T-cell (primary cell): Measurements from ENCODE around the gene NAIF1. TPM values are rescaled to one million over a fixed set of nuclear protein-coding genes. Genes with fewer than 3 reads are reported as not detected.

ENCODE experiments used
- ATAC-seq, 4 experiments: fragments of 200-7000 bp in 3 of 4; fragments of 150-1000 bp in 1 of 4; cut with Tn5 transposase; replicated peaks in 1 of 4; 1 replicate in 3 of 4; 2 replicates in 1 of 4; pipeline ENCODE4 v1.10.0; 2021; ENCODE audit warnings: moderate library complexity in 3 of 4, mild to moderate bottlenecking in 2 of 4, moderate number of reproducible peaks in 1 of 4
- CTCF ChIA-PET, 2 donors: fragments of 300-600 bp; sonication (Branson Sonifier 250); formaldehyde crosslinking; loops; one replicate each; lab custom pipeline; 2022; ENCODE audit warnings: antibody characterized with exemption in 2 of 2; lab: Charles Lee
- POLR2A ChIA-PET, 2 donors: fragments of 300-600 bp; sonication (Branson Sonifier 250); formaldehyde crosslinking; loops; one replicate each; lab custom pipeline; 2022; ENCODE audit warnings: antibody characterized with exemption in 2 of 2; lab: Charles Lee
- DNase-seq, 35 experiments: peaks; one replicate each; pipeline versions ENCODE4 v3.0.0 to v3.0.0-alpha.2; 2013 to 2023
- H3K27ac ChIP-seq: one replicate; pipeline ENCODE4 v1.5.1; 2013; ENCODE audit warnings: low read length
- H3K27me3 ChIP-seq, 2 experiments: replicated peaks in 1 of 2; 1 replicate in 1 of 2; 2 replicates in 1 of 2; pipeline versions ENCODE4 v1.6.1 to v1.7.0; 2013; ENCODE audit warnings: low read length in 1 of 2, mixed read lengths in 1 of 2; ENCODE audit not compliant: control insufficient read depth in 2 of 2, insufficient read depth in 2 of 2; ENCODE audit errors: extremely low read depth in 1 of 2
- H3K36me3 ChIP-seq, 2 donors: 1 replicate in 1 of 2; 2 replicates in 1 of 2; pipeline versions ENCODE4 v1.6.1 to v1.7.0; 2013; ENCODE audit warnings: low read length in 1 of 2; ENCODE audit not compliant: control insufficient read depth in 2 of 2, insufficient read depth in 1 of 2; ENCODE audit errors: extremely low read depth in 1 of 2
- H3K4me1 ChIP-seq, 2 experiments: 1 replicate in 1 of 2; 2 replicates in 1 of 2; pipeline versions ENCODE4 v1.6.1 to v1.7.0; 2013; ENCODE audit warnings: low read length in 2 of 2, mixed read lengths in 1 of 2; ENCODE audit not compliant: insufficient read depth in 2 of 2, control insufficient read depth in 1 of 2; ENCODE audit errors: extremely low read depth in 1 of 2
- H3K4me3 ChIP-seq, 2 donors: 1 replicate in 1 of 2; 2 replicates in 1 of 2; pipeline versions ENCODE4 v1.5.1 to v1.7.0; 2013; ENCODE audit warnings: mild to moderate bottlenecking in 2 of 2, low read length in 1 of 2, moderate library complexity in 1 of 2; ENCODE audit not compliant: control insufficient read depth in 1 of 2; ENCODE audit errors: extremely low read depth in 1 of 2
- H3K9me3 ChIP-seq: 2 replicates; pipeline ENCODE4 v1.7.0; 2013
- H3K27ac Mint-ChIP-seq, 2 donors: one replicate each; pipeline ENCODE4 v1.8.0; 2020 to 2021; ENCODE audit warnings: mild to moderate bottlenecking in 2 of 2, mixed read lengths in 2 of 2
- H3K27me3 Mint-ChIP-seq, 2 donors: one replicate each; pipeline ENCODE4 v1.8.0; 2021 to 2022; ENCODE audit warnings: mixed read lengths in 2 of 2
- H3K36me3 Mint-ChIP-seq: one replicate; pipeline ENCODE4 v1.8.0; 2021; ENCODE audit warnings: mixed read lengths
- H3K4me1 Mint-ChIP-seq, 3 donors: one replicate each; pipeline ENCODE4 v1.8.0; 2020 to 2022; ENCODE audit warnings: mixed read lengths in 3 of 3, mild to moderate bottlenecking in 1 of 3
- H3K4me3 Mint-ChIP-seq, 3 donors: one replicate each; pipeline ENCODE4 v1.8.0; 2020 to 2022; ENCODE audit warnings: mild to moderate bottlenecking in 3 of 3, mixed read lengths in 3 of 3, moderate library complexity in 3 of 3
- H3K9me3 Mint-ChIP-seq, 3 donors: one replicate each; pipeline ENCODE4 v1.8.0; 2020 to 2022; ENCODE audit warnings: mixed read lengths in 3 of 3
- WGBS: methylation state at CpG from one replicate; pipeline ENCODE4 v1.1.5; 2013; ENCODE audit warnings: missing lambda C conversion rate; ENCODE audit not compliant: insufficient coverage; 5-methylcytosine and 5-hydroxymethylcytosine counted together
- total RNA-seq, 35 experiments: library from RNA in 6 of 35; stranded (reverse) in 6 of 35; fragments of 120-200 nt in 1 of 35; gene quantifications; one replicate each; pipeline versions ENCODE4 v1.2.1 to v1.2.4 and lab custom pipeline; 2013 to 2026

Gene NAIF1
- total RNA-seq, 5 donors from 2014 or later (not counting 1 experiment from before 2014, with no cell fraction given) = 11.6 to 14.9 (median 13.8) TPM

GRCh38 chr9:128102861-128103588 is 35.9 kb upstream of the NAIF1 start:
- peak overlapping the region; percentile 79 to 87 for H3K27ac Mint-ChIP-seq
- Histone ChIP-seq H3K4me3 (no peak overlapping the region), H3K9me3 (no peaks in the 10 kb centered on the region), H3K27ac (peak overlapping the region; percentile 22), H3K27me3 (no peaks in the 10 kb centered on the region), H3K36me3 (peaks cover 32 to 72% of the 10 kb centered on the region in 2 donors), H3K4me1 (peaks cover 15 to 61% of the 10 kb centered on the region in 2 experiments)
- ChIA-PET CTCF (interaction anchor here in 1 of 2 donors (0.6 kb wide), 1 partner anchor 126 kb away, joined by 4 read pairs; no protein-coding TSS in a partner anchor), POLR2A (no interaction called here)
- H3K4me3 Mint-ChIP-seq = peak overlapping the region in 1 of 3 donors; percentile 44
- no peaks in the 10 kb centered on the region for H3K27me3 Mint-ChIP-seq
- ATAC-seq = peak in 3 of 4 experiments; percentile 16 to 25 (median 24)
- H3K9me3 Mint-ChIP-seq = no peaks in the 10 kb centered on the region
- H3K4me1 Mint-ChIP-seq = peaks cover 49 to 66% (median 61%) of the 10 kb centered on the region in 3 donors
- peaks cover 33% of the 10 kb centered on the region for H3K36me3 Mint-ChIP-seq
- 80% methylated on average over 23 of the region's 23 CpGs for WGBS
- DNase-seq = peak in 1 of 35 experiments; percentile 25

DNA sequence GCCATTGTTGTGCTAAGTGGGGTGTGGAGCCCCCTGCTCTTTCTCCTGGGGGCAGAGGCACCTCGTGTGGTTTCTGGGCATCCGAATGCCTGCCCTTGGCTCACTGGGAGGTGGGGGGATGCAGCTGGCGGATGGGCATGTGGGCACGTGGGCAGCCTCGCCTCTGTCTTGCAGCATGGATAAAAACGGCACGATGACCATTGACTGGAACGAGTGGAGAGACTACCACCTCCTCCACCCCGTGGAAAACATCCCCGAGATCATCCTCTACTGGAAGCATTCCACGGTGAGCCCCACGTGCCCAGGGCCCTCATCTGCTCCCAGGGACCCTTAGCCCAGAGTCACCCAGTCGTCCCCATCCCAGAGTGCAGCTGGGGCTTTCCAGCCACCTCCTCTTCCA is 35.1 kb upstream of the NAIF1 start:
- ChIA-PET POLR2A (no interaction called here), CTCF (no interaction called here)
- Mint-ChIP-seq H3K4me1 (peaks cover 50 to 69% (median 67%) of the 10 kb centered on the region in 3 donors), H3K4me3 (no peak overlapping the region), H3K9me3 (no peaks in the 10 kb centered on the region), H3K36me3 (peaks cover 28% of the 10 kb centered on the region), H3K27me3 (no peaks in the 10 kb centered on the region), H3K27ac (peak overlapping the region; percentile 79 to 87)
- DNase-seq = no peak
- Histone ChIP-seq H3K4me3 (no peak overlapping the region), H3K27ac (no peak overlapping the region), H3K4me1 (peaks cover 15 to 69% of the 10 kb centered on the region in 2 experiments), H3K36me3 (peaks cover 25 to 63% of the 10 kb centered on the region in 2 donors), H3K27me3 (no peaks in the 10 kb centered on the region), H3K9me3 (no peaks in the 10 kb centered on the region)
- whole genome bisulfite sequencing = 88% methylated on average over 6 of the region's 13 CpGs
- no peak for ATAC-seq

DNA sequence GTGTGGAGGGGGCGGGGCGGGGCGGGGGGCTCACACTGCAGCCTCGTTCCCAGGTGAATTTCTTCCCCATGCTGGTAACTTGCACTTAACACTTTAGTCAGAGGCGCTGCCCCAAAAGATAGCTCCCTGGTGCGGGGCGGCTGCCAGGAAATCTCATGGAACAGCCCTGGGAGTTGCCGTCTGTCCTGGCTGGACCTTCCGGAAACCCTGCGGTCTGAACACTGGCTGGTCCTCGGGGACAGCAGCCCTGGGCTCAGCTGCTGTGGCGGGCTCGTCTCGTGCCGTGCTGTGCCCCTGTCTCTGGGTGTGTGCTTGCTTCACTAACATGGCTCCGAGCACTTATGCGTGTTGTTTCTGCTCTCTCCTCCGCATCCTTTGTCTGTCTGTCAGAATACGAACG is 34.6 kb upstream of the NAIF1 start:
- WGBS = 94% methylated on average over 17 of the region's 20 CpGs
- peaks cover 15 to 68% of the 10 kb centered on the region in 2 experiments for H3K4me1 ChIP-seq

DNA sequence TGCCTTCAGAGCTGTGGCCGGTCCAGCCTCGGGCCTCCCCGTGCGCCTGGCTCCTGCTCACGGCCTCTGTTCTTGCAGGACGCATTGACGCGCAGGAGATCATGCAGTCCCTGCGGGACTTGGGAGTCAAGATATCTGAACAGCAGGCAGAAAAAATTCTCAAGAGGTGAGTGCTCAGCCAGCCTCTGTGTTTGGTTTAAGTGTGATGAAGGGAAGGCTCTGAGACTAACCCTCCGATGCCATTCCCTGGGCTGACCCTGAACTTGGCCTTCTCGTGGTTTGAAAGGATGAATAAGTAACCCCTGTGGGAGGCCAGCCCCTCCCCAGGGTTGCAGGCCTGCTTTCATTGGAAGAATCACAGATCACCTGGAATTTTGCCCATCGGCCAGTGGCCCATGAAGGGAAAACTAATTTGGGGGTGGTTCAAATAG is 34.1 kb upstream of the NAIF1 start:
- H3K9me3 ChIP-seq = no peaks in the 10 kb centered on the region
- ATAC-seq = no peak
- 97% methylated on average over 8 of the region's 12 CpGs for WGBS
- CTCF ChIA-PET = interaction anchor here in 1 of 2 donors (0.6 kb wide), 1 partner anchor 21 kb away, joined by 4 read pairs; no protein-coding TSS in a partner anchor
- DNase-seq = no peak
- Mint-ChIP-seq H3K27me3 (no peaks in the 10 kb centered on the region), H3K36me3 (peaks cover 24% of the 10 kb centered on the region), H3K4me3 (no peak overlapping the region), H3K9me3 (no peaks in the 10 kb centered on the region), H3K27ac (peak overlapping the region in 1 of 2 donors; percentile 43), H3K4me1 (peaks cover 47 to 72% (median 70%) of the 10 kb centered on the region in 3 donors)
- no peak overlapping the region for H3K27ac ChIP-seq
- no peak overlapping the region for H3K4me3 ChIP-seq
- peaks cover 19 to 54% of the 10 kb centered on the region in 2 donors for H3K36me3 ChIP-seq
- no peaks in the 10 kb centered on the region for H3K27me3 ChIP-seq
- POLR2A ChIA-PET = no interaction called here
- H3K4me1 ChIP-seq = peaks cover 14 to 64% of the 10 kb centered on the region in 2 experiments

More for the DNA sequence above, 34.6 kb upstream of the NAIF1 start:
- POLR2A ChIA-PET = no interaction called here
- peaks cover 20 to 58% of the 10 kb centered on the region in 2 donors for H3K36me3 ChIP-seq
- Mint-ChIP-seq H3K27me3 (no peaks in the 10 kb centered on the region), H3K9me3 (no peaks in the 10 kb centered on the region), H3K4me3 (no peak overlapping the region), H3K4me1 (peaks cover 48 to 73% (median 71%) of the 10 kb centered on the region in 3 donors), H3K36me3 (peaks cover 28% of the 10 kb centered on the region), H3K27ac (peak overlapping the region in 1 of 2 donors; percentile 79)
- CTCF ChIA-PET = no interaction called here
- ATAC-seq (no peak), DNase-seq (no peak)
- H3K27me3 ChIP-seq = no peaks in the 10 kb centered on the region
- H3K9me3 ChIP-seq = no peaks in the 10 kb centered on the region
- H3K27ac ChIP-seq = no peak overlapping the region
- H3K4me3 ChIP-seq = no peak overlapping the region

DNA sequence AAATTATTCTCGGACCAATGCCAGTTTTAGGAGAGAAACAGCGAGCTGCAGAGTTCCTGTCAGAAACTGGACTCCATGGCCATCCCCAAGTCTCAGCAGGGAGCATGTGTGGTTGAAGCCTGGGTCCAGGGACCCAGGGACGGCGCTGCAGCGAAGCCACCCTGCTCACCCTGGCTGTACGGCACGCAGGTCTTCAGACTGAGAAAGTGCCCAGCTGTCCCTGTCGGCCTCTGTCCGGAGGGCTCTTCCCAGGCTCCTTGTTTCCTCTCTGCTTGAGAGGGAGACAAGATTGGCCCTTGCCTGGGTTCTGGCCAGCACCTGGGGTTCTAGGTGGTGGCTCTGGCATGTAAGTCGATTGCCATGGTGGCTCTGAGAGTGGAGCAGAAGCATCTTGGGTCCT is 33.5 kb upstream of the NAIF1 start:
- no peaks in the 10 kb centered on the region for H3K27me3 Mint-ChIP-seq
- peaks cover 24% of the 10 kb centered on the region for H3K36me3 Mint-ChIP-seq
- H3K27ac Mint-ChIP-seq = peak overlapping the region; percentile 43 to 72
- peaks cover 46 to 71% (median 70%) of the 10 kb centered on the region in 3 donors for H3K4me1 Mint-ChIP-seq
- ATAC-seq = no peak
- no peaks in the 10 kb centered on the region for H3K9me3 Mint-ChIP-seq
- no peak overlapping the region for H3K4me3 Mint-ChIP-seq
- WGBS = 98% methylated on average over 10 of the region's 10 CpGs
- Histone ChIP-seq H3K4me3 (no peak overlapping the region), H3K27me3 (no peaks in the 10 kb centered on the region), H3K4me1 (peaks cover 14 to 58% of the 10 kb centered on the region in 2 experiments), H3K9me3 (no peaks in the 10 kb centered on the region), H3K36me3 (peaks cover 15 to 47% of the 10 kb centered on the region in 2 donors), H3K27ac (no peak overlapping the region)
- ChIA-PET POLR2A (interaction anchor here in 1 of 2 donors (0.6 kb wide), 1 partner anchor 21 kb away, joined by 5 read pairs; no protein-coding TSS in a partner anchor), CTCF (interaction anchor here (0.5 to 1.0 kb wide), 2 partner anchors 9 to 13 kb away, joined by 3 to 6 read pairs; no protein-coding TSS in a partner anchor)
- no peak for DNase-seq

DNA sequence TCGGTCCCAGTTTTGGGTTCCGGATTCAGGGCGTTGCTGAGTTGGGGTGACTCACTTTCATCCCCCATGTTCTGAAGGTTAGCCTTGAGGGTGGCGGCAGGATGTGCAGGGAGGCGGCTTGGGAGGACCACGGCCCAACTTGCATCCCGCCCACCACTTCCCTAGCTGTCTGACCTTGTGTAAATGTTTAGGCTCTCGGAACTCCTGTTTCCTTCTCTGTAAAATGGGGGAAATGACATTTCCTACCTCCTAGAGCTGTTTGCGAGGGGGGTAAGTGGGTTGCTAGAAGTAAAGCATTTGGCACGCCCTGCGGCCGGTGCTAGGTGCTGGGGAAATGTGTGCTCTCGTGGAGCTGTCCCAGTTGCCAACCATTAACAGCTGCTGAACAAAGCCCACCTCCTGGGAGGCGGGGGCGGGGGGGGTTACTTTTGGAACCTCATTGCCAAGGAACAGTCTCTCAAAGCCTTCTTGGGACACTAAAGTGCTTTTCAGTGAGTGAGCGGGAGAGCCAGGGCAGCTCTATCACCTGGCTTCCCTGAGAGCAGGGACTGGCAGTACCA is 32.9 kb upstream of the NAIF1 start:
- peaks cover 14 to 61% of the 10 kb centered on the region in 2 experiments for H3K4me1 ChIP-seq
- ChIA-PET CTCF (interaction anchor here (0.5 to 1.0 kb wide), 3 partner anchors 8 to 18 kb away, joined by 3 to 6 read pairs (median 3); no protein-coding TSS in a partner anchor), POLR2A (interaction anchor here in 1 of 2 donors (0.6 kb wide), 1 partner anchor 20 kb away, joined by 5 read pairs; no protein-coding TSS in a partner anchor)
- H3K4me3 Mint-ChIP-seq = peak overlapping the region in 1 of 3 donors; percentile 49
- H3K9me3 Mint-ChIP-seq = no peaks in the 10 kb centered on the region
- peaks cover 12 to 49% of the 10 kb centered on the region in 2 donors for H3K36me3 ChIP-seq
- peaks cover 24% of the 10 kb centered on the region for H3K36me3 Mint-ChIP-seq
- no peaks in the 10 kb centered on the region for H3K27me3 Mint-ChIP-seq
- WGBS = 85% methylated on average over 3 of the region's 16 CpGs
- ATAC-seq = peak in 2 of 4 experiments; percentile 27 to 51
- no peak overlapping the region for H3K27ac ChIP-seq
- H3K4me3 ChIP-seq = no peak overlapping the region
- DNase-seq = no peak
- H3K27ac Mint-ChIP-seq = peak overlapping the region; percentile 27 to 72
- H3K27me3 ChIP-seq = no peaks in the 10 kb centered on the region
- peaks cover 52 to 77% (median 76%) of the 10 kb centered on the region in 3 donors for H3K4me1 Mint-ChIP-seq
- no peaks in the 10 kb centered on the region for H3K9me3 ChIP-seq
